ENCODE results near the gene NANOS3.
A peak's percentile ranks its signal among the peaks of the same experiment; 100 is the strongest.

GRCh38 chr19:13843104-13843921, 33.6 kb upstream of the NANOS3 start:
- TF ChIP-seq, protein P1, sequence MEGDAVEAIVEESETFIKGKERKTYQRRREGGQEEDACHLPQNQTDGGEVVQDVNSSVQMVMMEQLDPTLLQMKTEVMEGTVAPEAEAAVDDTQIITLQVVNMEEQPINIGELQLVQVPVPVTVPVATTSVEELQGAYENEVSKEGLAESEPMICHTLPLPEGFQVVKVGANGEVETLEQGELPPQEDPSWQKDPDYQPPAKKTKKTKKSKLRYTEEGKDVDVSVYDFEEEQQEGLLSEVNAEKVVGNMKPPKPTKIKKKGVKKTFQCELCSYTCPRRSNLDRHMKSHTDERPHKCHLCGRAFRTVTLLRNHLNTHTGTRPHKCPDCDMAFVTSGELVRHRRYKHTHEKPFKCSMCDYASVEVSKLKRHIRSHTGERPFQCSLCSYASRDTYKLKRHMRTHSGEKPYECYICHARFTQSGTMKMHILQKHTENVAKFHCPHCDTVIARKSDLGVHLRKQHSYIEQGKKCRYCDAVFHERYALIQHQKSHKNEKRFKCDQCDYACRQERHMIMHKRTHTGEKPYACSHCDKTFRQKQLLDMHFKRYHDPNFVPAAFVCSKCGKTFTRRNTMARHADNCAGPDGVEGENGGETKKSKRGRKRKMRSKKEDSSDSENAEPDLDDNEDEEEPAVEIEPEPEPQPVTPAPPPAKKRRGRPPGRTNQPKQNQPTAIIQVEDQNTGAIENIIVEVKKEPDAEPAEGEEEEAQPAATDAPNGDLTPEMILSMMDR (IDR thresholded peaks at IDR 0.05), result no peak
- TF ChIP-seq POLR2A (IDR thresholded peaks at IDR 0.05), result peak in 1 of 2 donors; percentile 18
